ENCODE results near the gene MRFAP1.
"Not testable (repeated sequence)": the region's sequence is repeated elsewhere in the genome, so short reads cannot be mapped to it uniquely, and the experiment has no call there.

The MRFAP1 gene

GRCh38 chr4:6672131-6672530, 31.6 kb downstream of the MRFAP1 start:
- no peak for DNase-seq

DNA sequence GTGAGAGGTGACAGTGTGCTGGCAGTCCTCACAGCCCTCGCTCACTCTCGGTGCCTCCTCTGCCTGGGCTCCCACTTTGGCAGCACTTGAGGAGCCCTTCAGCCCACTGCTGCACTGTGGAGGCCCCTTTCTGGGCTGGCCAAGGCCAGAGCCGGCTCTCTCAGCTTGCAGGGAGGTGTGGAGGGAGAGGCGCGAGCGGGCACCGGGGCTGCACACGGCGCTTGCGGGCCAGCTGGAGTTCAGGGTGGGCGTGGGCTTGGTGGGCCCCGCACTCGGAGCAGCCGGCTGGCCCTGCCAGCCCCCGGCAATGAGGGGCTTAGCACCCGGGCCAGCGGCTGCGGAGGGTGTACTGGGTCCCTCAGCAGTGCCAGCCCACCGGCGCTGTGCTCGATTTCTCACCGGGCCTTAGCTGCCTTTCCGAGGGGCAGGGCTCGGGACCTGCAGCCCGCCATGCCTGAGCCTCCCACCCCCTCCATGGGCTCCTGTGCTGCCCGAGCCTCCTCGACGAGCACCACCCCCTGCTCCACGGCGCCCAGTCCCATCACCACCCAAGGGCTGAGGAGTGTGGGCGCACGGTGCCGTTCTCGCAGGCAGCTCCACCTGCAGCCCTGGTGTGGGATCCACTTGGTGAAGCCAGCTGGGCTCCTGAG, 32.2 kb downstream of the MRFAP1 start:
- not testable (repeated sequence) for DNase-seq

GRCh38 chr4:6673191-6673659, 32.7 kb downstream of the MRFAP1 start:
- DNase-seq = not testable (repeated sequence)

GRCh38 chr4:6673660-6674499, 33.4 kb downstream of the MRFAP1 start:
- peak; percentile 86 to 89 for DNase-seq

GRCh38 chr4:6674500-6675149, 34.1 kb downstream of the MRFAP1 start:
- peak in 1 of 2 experiments; percentile 32 for DNase-seq

- DNase-seq = no peak
Measured at GRCh38 chr4:6676722-6677558, 36.5 kb downstream of the MRFAP1 start.

GRCh38 chr4:6680372-6681034, 40.0 kb downstream of the MRFAP1 start:
- no peak for DNase-seq

- DNase-seq = no peak
Measured at GRCh38 chr4:6681191-6681590, 40.7 kb downstream of the MRFAP1 start.

GRCh38 chr4:6682862-6683590, 42.5 kb downstream of the MRFAP1 start:
- peak; percentile 14 to 58 for DNase-seq

DNA sequence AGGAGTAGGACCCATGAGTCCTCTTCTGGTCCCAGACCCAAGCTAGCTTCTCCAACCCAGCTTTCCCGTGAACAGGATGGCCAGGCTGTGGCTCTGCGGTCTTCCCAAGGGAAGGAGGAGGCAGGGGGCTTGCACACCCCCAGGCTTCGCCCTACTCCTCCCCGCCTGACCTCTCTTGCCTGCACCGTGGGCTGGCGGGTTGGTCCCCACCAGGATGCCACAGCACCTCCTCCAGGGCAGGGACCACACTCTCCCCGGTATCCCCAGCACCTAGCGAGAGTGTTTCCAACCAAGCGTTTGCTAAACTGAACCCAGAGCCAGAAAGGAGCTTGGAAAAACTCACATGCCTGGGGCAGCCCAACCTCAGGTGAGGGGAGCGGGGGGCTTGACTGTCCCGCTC, 44.2 kb downstream of the MRFAP1 start:
- no peak for DNase-seq

- no peak for DNase-seq
Measured at GRCh38 chr4:6686104-6686787, 45.8 kb downstream of the MRFAP1 start.

DNA sequence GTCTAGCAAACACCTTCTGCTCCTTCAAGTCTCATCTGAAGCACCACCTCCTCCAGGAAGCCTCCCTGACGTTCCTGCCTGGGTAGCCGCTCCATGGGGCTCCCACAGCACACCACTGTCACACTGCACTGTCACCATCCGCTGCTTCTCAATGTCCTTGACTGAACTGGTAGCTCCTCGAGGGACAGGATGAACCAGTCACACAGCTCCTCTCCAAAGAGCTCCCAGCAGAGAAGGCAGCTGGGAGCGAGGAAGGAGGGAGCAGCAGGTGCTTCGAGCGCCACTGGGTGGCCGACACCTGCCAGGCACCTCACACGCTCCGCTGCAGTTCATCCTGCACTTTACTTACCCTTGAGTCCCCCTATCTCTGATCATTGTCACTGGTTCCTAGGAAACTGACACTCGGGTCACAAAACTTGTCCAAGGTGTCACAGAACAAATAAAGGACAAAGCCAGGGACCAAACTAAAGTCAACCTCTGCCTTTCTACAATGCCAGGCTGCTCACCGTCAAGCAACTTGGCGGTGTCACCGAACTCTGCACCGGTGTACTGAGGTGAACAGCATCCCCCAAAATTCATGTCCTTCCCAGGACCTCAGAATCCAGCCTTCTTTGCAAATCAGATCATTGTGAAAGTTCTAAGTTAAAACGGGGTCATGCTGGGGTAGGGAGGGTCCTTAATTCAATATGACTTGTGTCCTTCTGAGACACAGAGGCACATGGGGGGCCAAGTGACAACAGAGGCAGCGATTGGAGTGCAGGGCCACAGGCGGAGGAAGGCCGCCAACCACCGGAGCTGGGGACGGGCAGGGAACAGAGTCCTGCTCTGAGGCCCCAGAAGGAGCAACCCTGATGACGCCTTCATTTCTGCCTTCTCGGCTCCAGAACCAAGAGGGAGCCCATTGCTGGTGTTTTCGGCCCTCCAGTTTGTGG, 47.7 kb downstream of the MRFAP1 start:
- DNase-seq = no peak

- DNase-seq = peak; percentile 32 to 37
Measured at GRCh38 chr4:6688879-6689505, 48.5 kb downstream of the MRFAP1 start.

GRCh38 chr4:6689506-6689960, 49.0 kb downstream of the MRFAP1 start:
- no peak for DNase-seq

Data from AML-193 (cell line).